HG03159 (cell line): ENCODE data around the gene MT1F.

ENCODE experiments used
- ATAC-seq: cut with Tn5 transposase; IDR thresholded peaks from one replicate; pipeline ENCODE4 v1.9.1; 2021; ENCODE audit warnings: mild to moderate bottlenecking, moderate library complexity; ENCODE audit not compliant: unreplicated experiment

MT1F gene

GRCh38 chr16:56689171-56689570 is 31.4 kb downstream of the MT1F start:
- ATAC-seq, result no peak

- ATAC-seq, result no peak
These were observed 32.8 kb downstream of the MT1F start for GRCh38 chr16:56690420-56691122.

GRCh38 chr16:56691885-56692284 is 34.1 kb downstream of the MT1F start:
- no peak for ATAC-seq

- no peak for ATAC-seq
These were observed 37.5 kb downstream of the MT1F start for GRCh38 chr16:56695246-56695645.

- ATAC-seq, result no peak
These were observed 39.8 kb downstream of the MT1F start for GRCh38 chr16:56697456-56698155.

GRCh38 chr16:56700195-56700594 is 42.4 kb downstream of the MT1F start:
- ATAC-seq, result no peak

- no peak for ATAC-seq
These were observed 42.9 kb downstream of the MT1F start for GRCh38 chr16:56700631-56701030.

GRCh38 chr16:56701534-56701933 is 43.8 kb downstream of the MT1F start:
- ATAC-seq, result no peak

- ATAC-seq, result no peak
These were observed 45.1 kb downstream of the MT1F start for GRCh38 chr16:56702836-56703235.
